Suprapubic skin (tissue), 4 donors: ENCODE data around the gene ABLIM3. TPM values are rescaled to one million over a fixed set of nuclear protein-coding genes. Genes with fewer than 3 reads are reported as not detected.

Experiments
- DNase-seq, 2 donors: peaks; one replicate each; pipeline ENCODE4 v3.0.0-alpha.2; 2019; ENCODE audit warnings: low spot score in 2 of 2
- H3K27ac ChIP-seq: fragments of 200-600 bp; sonication (generic); one replicate; pipeline ENCODE4 v1.5.1; 2019
- H3K27me3 ChIP-seq: fragments of 200-600 bp; sonication (generic); one replicate; pipeline ENCODE4 v1.5.1; 2019
- H3K36me3 ChIP-seq: fragments of 200-600 bp; sonication (generic); one replicate; pipeline ENCODE4 v1.5.1; 2019
- H3K4me1 ChIP-seq: fragments of 200-600 bp; sonication (generic); one replicate; pipeline ENCODE4 v1.5.1; 2019
- H3K4me3 ChIP-seq: fragments of 200-600 bp; sonication (generic); one replicate; pipeline ENCODE4 v1.5.1; 2019; ENCODE audit warnings: mild to moderate bottlenecking
- H3K9me3 ChIP-seq: fragments of 200-600 bp; sonication (generic); one replicate; pipeline ENCODE4 v1.5.1; 2019
- EP300 ChIP-seq: sonication (generic); formaldehyde crosslinking; IDR thresholded peaks from one replicate; pipeline ENCODE4 v1.6.1; 2017; ENCODE audit warnings: antibody characterized with exemption
- POLR2A ChIP-seq, 2 donors: fragments of 450-650 bp; IDR thresholded peaks; one replicate each; pipeline ENCODE4 v1.6.1; 2017; ENCODE audit warnings: antibody characterized with exemption in 2 of 2, mild to moderate bottlenecking in 2 of 2, moderate library complexity in 2 of 2
- POLR2AphosphoS5 ChIP-seq, 3 donors: sonication (generic); formaldehyde crosslinking; IDR thresholded peaks; one replicate each; pipeline ENCODE4 v1.6.1; 2017; ENCODE audit warnings: antibody characterized with exemption in 3 of 3
- WGBS: methylation state at CpG from one replicate; pipeline ENCODE4 v1.1.5; 2018; 5-methylcytosine and 5-hydroxymethylcytosine counted together
- total RNA-seq, 4 donors: library from RNA; depleted of rRNA; stranded (reverse); fragments of >200 nt; gene quantifications; one replicate each; pipeline ENCODE4 v1.1.0, GENCODE V29; 2016
- TF ChIP-seq, protein P1 (sequence below), 2 donors: fragments of 200-600 bp in 1 of 2; fragments of 450-650 bp in 1 of 2; sonication (generic) in 1 of 2; IDR thresholded peaks; one replicate each; pipeline ENCODE4 v1.5.1; 2016 to 2019; ENCODE audit warnings: antibody characterized with exemption in 2 of 2, mild to moderate bottlenecking in 1 of 2, moderate library complexity in 1 of 2

The ABLIM3 gene
- total RNA-seq, 4 donors from 2014 or later, result 4.7 to 22.6 (median 13.4) TPM

- H3K27me3 ChIP-seq, result no peaks in the 10 kb centered on the region
- H3K36me3 ChIP-seq, result no peaks in the 10 kb centered on the region
- H3K9me3 ChIP-seq, result no peaks in the 10 kb centered on the region
- no peak for DNase-seq
- TF ChIP-seq POLR2A (IDR thresholded peaks at IDR 0.05), result no peak
- TF ChIP-seq POLR2AphosphoS5 (IDR thresholded peaks at IDR 0.05), result no peak
- TF ChIP-seq, protein P1, sequence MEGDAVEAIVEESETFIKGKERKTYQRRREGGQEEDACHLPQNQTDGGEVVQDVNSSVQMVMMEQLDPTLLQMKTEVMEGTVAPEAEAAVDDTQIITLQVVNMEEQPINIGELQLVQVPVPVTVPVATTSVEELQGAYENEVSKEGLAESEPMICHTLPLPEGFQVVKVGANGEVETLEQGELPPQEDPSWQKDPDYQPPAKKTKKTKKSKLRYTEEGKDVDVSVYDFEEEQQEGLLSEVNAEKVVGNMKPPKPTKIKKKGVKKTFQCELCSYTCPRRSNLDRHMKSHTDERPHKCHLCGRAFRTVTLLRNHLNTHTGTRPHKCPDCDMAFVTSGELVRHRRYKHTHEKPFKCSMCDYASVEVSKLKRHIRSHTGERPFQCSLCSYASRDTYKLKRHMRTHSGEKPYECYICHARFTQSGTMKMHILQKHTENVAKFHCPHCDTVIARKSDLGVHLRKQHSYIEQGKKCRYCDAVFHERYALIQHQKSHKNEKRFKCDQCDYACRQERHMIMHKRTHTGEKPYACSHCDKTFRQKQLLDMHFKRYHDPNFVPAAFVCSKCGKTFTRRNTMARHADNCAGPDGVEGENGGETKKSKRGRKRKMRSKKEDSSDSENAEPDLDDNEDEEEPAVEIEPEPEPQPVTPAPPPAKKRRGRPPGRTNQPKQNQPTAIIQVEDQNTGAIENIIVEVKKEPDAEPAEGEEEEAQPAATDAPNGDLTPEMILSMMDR (IDR thresholded peaks at IDR 0.05), result no peak
- TF ChIP-seq EP300, result no peak
- 91% methylated on average over 13 of the region's 13 CpGs for WGBS
- H3K4me1 ChIP-seq, result peaks cover 2% of the 10 kb centered on the region
- H3K4me3 ChIP-seq, result no peak overlapping the region
- H3K27ac ChIP-seq, result no peak overlapping the region
These were observed 72.1 kb downstream of the ABLIM3 start for GRCh38 chr5:149213264-149213880.

- Histone ChIP-seq H3K4me1 (peaks cover 2% of the 10 kb centered on the region), H3K36me3 (no peaks in the 10 kb centered on the region), H3K27me3 (no peaks in the 10 kb centered on the region), H3K9me3 (no peaks in the 10 kb centered on the region), H3K27ac (no peak overlapping the region), H3K4me3 (no peak overlapping the region)
- TF ChIP-seq POLR2AphosphoS5 (IDR thresholded peaks at IDR 0.05) (no peak), EP300 (no peak), POLR2A (IDR thresholded peaks at IDR 0.05) (no peak)
- TF ChIP-seq, protein P1 (IDR thresholded peaks at IDR 0.05), result no peak
- peak in 1 of 2 donors; percentile 68 for DNase-seq
- WGBS, result 52% methylated on average over 5 of the region's 5 CpGs
These were observed 74.3 kb downstream of the ABLIM3 start for GRCh38 chr5:149215478-149216090.

GRCh38 chr5:149216496-149216895 lies 75.2 kb downstream of the ABLIM3 start:
- Histone ChIP-seq H3K36me3 (no peaks in the 10 kb centered on the region), H3K4me1 (peaks cover 10% of the 10 kb centered on the region), H3K4me3 (no peak overlapping the region), H3K27ac (no peak overlapping the region), H3K27me3 (no peaks in the 10 kb centered on the region), H3K9me3 (no peaks in the 10 kb centered on the region)
- no peak for DNase-seq
- TF ChIP-seq EP300 (no peak), POLR2A (IDR thresholded peaks at IDR 0.05) (no peak)
- WGBS, result 92% methylated on average over 2 of the region's 2 CpGs

GRCh38 chr5:149217096-149217802 lies 76.0 kb downstream of the ABLIM3 start:
- H3K27me3 ChIP-seq, result no peaks in the 10 kb centered on the region
- 73% methylated on average over 6 of the region's 6 CpGs for WGBS
- H3K9me3 ChIP-seq, result no peaks in the 10 kb centered on the region
- no peak overlapping the region for H3K4me3 ChIP-seq
- H3K4me1 ChIP-seq, result peaks cover 13% of the 10 kb centered on the region
- TF ChIP-seq EP300 (no peak), POLR2A (IDR thresholded peaks at IDR 0.05) (no peak), POLR2AphosphoS5 (IDR thresholded peaks at IDR 0.05) (no peak)
- TF ChIP-seq, protein P1 (IDR thresholded peaks at IDR 0.05), result no peak
- no peaks in the 10 kb centered on the region for H3K36me3 ChIP-seq
- no peak for DNase-seq
- no peak overlapping the region for H3K27ac ChIP-seq

DNA sequence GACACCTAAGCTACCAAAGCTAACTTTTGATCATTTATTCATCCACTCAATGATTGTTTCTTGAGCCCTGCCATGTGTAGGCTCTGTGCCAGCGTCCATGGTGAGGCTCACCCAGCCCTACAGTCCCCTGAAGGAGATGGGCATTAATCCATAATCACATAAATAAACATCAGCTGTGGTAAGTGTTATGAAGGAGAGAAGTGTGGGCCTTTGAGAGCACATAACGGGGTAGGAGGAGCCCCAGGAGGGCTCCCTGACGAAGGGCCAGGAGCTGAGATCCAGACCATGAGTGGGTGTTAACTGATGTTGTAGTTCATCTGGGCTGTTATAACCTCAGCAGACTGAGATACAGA lies 76.5 kb downstream of the ABLIM3 start:
- WGBS, result 52% methylated on average over 3 of the region's 3 CpGs

More for the DNA sequence above, 76.5 kb downstream of the ABLIM3 start:
- no peak for DNase-seq
- Histone ChIP-seq H3K4me3 (no peak overlapping the region), H3K27ac (no peak overlapping the region), H3K36me3 (no peaks in the 10 kb centered on the region), H3K27me3 (no peaks in the 10 kb centered on the region), H3K9me3 (no peaks in the 10 kb centered on the region), H3K4me1 (peaks cover 13% of the 10 kb centered on the region)
- TF ChIP-seq POLR2AphosphoS5 (IDR thresholded peaks at IDR 0.05) (no peak), POLR2A (IDR thresholded peaks at IDR 0.05) (no peak), EP300 (no peak)
- TF ChIP-seq, protein P1 (IDR thresholded peaks at IDR 0.05), result no peak
